Measurements from ENCODE around the gene FAM185A. TPM values are rescaled to one million over a fixed set of nuclear protein-coding genes. Genes with fewer than 3 reads are reported as not detected.
"Not testable (repeated sequence)": the region's sequence is repeated elsewhere in the genome, so short reads cannot be mapped to it uniquely, and the experiment has no call there.

FAM185A gene
- total RNA-seq, 1 donor from 2014 or later = 5.8 TPM

GRCh38 chr7:102790364-102791100 lies 41.7 kb downstream of the FAM185A start:
- intact Hi-C loops (cut with micrococcal nuclease); DNase-seq; H3K27me3 Mint-ChIP-seq; H3K27ac Mint-ChIP-seq; H3K4me1 Mint-ChIP-seq; ATAC-seq (ENCODE audit: low read depth); POLR2A ChIA-PET; H3K36me3 Mint-ChIP-seq (ENCODE audit: low read depth); H3K4me3 Mint-ChIP-seq; CTCF ChIA-PET; H3K9me3 Mint-ChIP-seq: not testable (repeated sequence)

DNA sequence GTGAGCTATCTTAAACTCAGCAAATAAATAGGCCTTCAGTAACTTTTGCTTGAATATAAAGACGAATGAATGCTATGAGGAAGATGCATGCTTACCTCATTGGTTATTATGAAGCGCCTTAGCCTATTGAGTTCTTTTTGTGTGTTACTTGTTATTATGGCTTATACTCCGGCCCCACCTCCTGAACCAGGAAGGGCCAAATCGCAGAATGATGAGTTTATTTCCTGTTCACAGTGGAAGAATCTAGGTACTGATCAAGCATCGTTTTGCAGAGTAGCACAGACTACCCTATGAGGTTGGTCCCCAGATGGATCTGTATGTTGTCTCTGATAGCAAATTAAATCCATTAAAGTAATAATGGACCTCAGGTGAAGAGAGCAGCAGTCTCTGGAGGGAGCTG lies 42.6 kb downstream of the FAM185A start:
- CTCF ChIA-PET; H3K27me3 Mint-ChIP-seq; H3K9me3 Mint-ChIP-seq; H3K4me3 Mint-ChIP-seq; DNase-seq; H3K36me3 Mint-ChIP-seq (ENCODE audit: low read depth); ATAC-seq (ENCODE audit: low read depth); H3K27ac Mint-ChIP-seq; H3K4me1 Mint-ChIP-seq; POLR2A ChIA-PET; intact Hi-C loops (cut with micrococcal nuclease): not testable (repeated sequence)

- CTCF ChIA-PET; POLR2A ChIA-PET; intact Hi-C loops (cut with micrococcal nuclease); H3K4me3 Mint-ChIP-seq; H3K27me3 Mint-ChIP-seq; DNase-seq; H3K27ac Mint-ChIP-seq; H3K9me3 Mint-ChIP-seq; H3K4me1 Mint-ChIP-seq; ATAC-seq (ENCODE audit: low read depth): not testable (repeated sequence)
- peaks cover 11% of the 10 kb centered on the region for H3K36me3 Mint-ChIP-seq (ENCODE audit: low read depth)
Measured at GRCh38 chr7:102791831-102792230, 43.0 kb downstream of the FAM185A start.

GRCh38 chr7:102794567-102794966 lies 45.8 kb downstream of the FAM185A start:
- H3K4me1 Mint-ChIP-seq; CTCF ChIA-PET; H3K9me3 Mint-ChIP-seq; H3K4me3 Mint-ChIP-seq; DNase-seq; ATAC-seq (ENCODE audit: low read depth); POLR2A ChIA-PET; intact Hi-C loops (cut with micrococcal nuclease); H3K27ac Mint-ChIP-seq; H3K27me3 Mint-ChIP-seq: not testable (repeated sequence)
- H3K36me3 Mint-ChIP-seq (ENCODE audit: low read depth) = peaks cover 11% of the 10 kb centered on the region

DNA sequence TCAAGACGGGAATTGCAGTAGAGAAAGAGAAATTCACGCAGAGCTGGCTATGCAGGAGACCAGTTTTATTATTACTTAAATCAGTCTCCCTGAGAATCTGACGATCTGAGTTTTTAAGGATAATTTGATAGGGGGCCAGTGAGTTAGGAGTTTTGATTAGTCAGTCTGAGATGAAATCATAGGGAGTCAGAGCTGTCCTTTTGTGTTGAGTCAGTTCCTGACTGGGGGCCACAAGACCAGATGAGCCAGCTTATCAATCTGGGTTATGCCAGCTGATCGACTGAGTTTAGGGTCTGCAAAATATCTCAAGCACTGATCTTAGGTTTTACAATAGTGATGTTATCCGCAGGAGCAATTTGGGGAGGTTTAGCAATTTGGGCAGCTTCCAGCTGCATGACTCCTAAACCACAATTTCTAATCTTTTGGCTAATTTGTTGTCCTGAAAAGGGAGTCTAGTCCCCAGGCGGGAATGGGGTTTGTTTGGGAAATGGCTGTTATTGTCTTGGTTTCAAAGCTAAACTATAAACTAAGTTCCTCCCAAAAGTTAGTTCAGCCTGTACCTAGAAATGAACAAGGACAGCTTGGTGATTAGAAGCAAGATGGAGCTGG lies 47.3 kb downstream of the FAM185A start:
- H3K9me3 Mint-ChIP-seq; CTCF ChIA-PET; H3K36me3 Mint-ChIP-seq (ENCODE audit: low read depth): not testable (repeated sequence)

DNA sequence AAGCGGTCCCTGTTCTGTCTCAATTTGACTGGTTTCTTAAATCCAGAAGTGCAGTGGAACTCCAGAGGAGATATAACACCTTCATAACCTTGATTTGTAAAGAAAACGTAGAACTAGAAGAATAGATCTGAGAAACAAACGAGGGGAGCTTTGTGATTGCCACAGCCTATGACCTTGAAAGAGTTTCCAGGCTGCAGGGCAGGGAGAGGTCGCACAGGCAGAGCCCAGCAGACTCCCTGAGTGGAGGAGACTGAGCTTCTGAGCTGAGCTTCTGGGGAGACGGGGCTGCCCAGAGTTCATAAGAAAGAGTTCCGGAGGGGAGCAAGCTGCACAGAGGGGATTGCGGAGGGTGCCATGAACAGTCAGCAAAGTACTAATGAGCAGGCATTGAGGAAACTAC lies 57.8 kb downstream of the FAM185A start:
- TF ChIP-seq CTCF (IDR thresholded peaks at IDR 0.05) = no peak
- ATAC-seq (ENCODE audit: low read depth) = no peak
- intact Hi-C loops (cut with micrococcal nuclease) = no loop called here

More for the DNA sequence above, 47.3 kb downstream of the FAM185A start:
- H3K27me3 Mint-ChIP-seq; H3K4me3 Mint-ChIP-seq; H3K4me1 Mint-ChIP-seq; ATAC-seq (ENCODE audit: low read depth); H3K27ac Mint-ChIP-seq; DNase-seq; POLR2A ChIA-PET; intact Hi-C loops (cut with micrococcal nuclease): not testable (repeated sequence)

DNA sequence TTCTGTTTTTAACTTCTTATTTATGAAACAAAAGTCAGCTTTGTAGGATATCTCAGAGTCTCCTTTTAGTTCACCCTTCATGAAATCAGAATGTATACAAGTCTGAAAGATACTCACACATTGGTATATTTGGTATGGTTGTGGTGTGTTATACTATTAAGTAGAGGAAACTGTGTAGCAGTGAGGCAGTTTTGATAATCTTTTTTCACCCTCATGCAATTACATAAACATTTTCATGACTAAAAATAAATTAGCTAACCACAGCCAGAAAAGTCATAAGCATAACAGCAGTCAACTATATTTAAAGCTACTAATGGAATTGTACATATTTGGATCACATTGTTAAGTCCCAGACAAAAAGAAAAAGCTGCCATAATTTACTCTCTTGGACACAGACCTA lies 62.1 kb downstream of the FAM185A start:
- CTCF ChIA-PET = no interaction called here
- TF ChIP-seq CTCF (IDR thresholded peaks at IDR 0.05) = no peak
- H3K4me3 Mint-ChIP-seq = no peak overlapping the region
- intact Hi-C loops (cut with micrococcal nuclease) = no loop called here
- ATAC-seq (ENCODE audit: low read depth) = no peak
- POLR2A ChIA-PET = no interaction called here
- no peaks in the 10 kb centered on the region for H3K9me3 Mint-ChIP-seq
- DNase-seq = no peak
- peaks cover 9% of the 10 kb centered on the region for H3K36me3 Mint-ChIP-seq (ENCODE audit: low read depth)
- no peak overlapping the region for H3K27ac Mint-ChIP-seq
- H3K4me1 Mint-ChIP-seq = no peaks in the 10 kb centered on the region
- H3K27me3 Mint-ChIP-seq = no peaks in the 10 kb centered on the region

More for the DNA sequence above, 57.8 kb downstream of the FAM185A start:
- H3K4me3 Mint-ChIP-seq = no peak overlapping the region
- no peak overlapping the region for H3K27ac Mint-ChIP-seq
- H3K9me3 Mint-ChIP-seq = peaks cover 5% of the 10 kb centered on the region
- ChIA-PET POLR2A (no interaction called here), CTCF (no interaction called here)
- no peaks in the 10 kb centered on the region for H3K4me1 Mint-ChIP-seq
- no peaks in the 10 kb centered on the region for H3K27me3 Mint-ChIP-seq
- peaks cover 9% of the 10 kb centered on the region for H3K36me3 Mint-ChIP-seq (ENCODE audit: low read depth)
- DNase-seq = no peak

All from activated B cell treated with CpG ODN at 0.5 μM for 24 hours (primary cell).